Ascending aorta (tissue), 2 donors: ENCODE results near the gene CLTA. TPM values are rescaled to one million over a fixed set of nuclear protein-coding genes. Genes with fewer than 3 reads are reported as not detected.

ENCODE experiments used
- DNase-seq, 2 donors: peaks; one replicate each; pipeline ENCODE4 v3.0.0-alpha.2; 2019; ENCODE audit warnings: low spot score in 2 of 2
- H3K27ac ChIP-seq, 2 donors: fragments of 200-600 bp; sonication (generic); one replicate each; pipeline ENCODE4 v1.5.1; 2016 to 2017; ENCODE audit warnings: mild to moderate bottlenecking in 1 of 2
- H3K27me3 ChIP-seq: fragments of 200-600 bp; sonication (generic); one replicate; pipeline ENCODE4 v1.5.1; 2017
- H3K36me3 ChIP-seq, 2 donors: fragments of 200-600 bp; sonication (generic); one replicate each; pipeline ENCODE4 v1.5.1; 2016
- H3K4me1 ChIP-seq, 2 donors: fragments of 200-600 bp; sonication (generic); one replicate each; pipeline ENCODE4 v1.5.1; 2016 to 2017; ENCODE audit warnings: mild to moderate bottlenecking in 1 of 2
- H3K4me3 ChIP-seq, 2 donors: fragments of 200-600 bp; sonication (generic); one replicate each; pipeline ENCODE4 v1.5.1; 2016 to 2017; ENCODE audit warnings: mild to moderate bottlenecking in 1 of 2
- H3K9me3 ChIP-seq, 2 donors: fragments of 200-600 bp; sonication (generic); one replicate each; pipeline ENCODE4 v1.5.1; 2016
- intact Hi-C: fragments of 100-400 bp; cut with DNase I; formaldehyde crosslinking; loops from one replicate; pipeline ENCODE4 v1.15.1; 2023
- total RNA-seq: library from RNA; depleted of rRNA; stranded (reverse); fragments of >200 nt; gene quantifications from one replicate; pipeline ENCODE4 v1.1.0, GENCODE V29; 2016
- TF ChIP-seq, protein P1 (sequence below), 3 experiments: fragments of 200-600 bp in 2 of 3; fragments of 450-650 bp in 1 of 3; sonication (generic) in 2 of 3; IDR thresholded peaks; one replicate each; pipeline ENCODE4 v1.5.1; 2016 to 2019; ENCODE audit warnings: antibody characterized with exemption in 3 of 3, mild to moderate bottlenecking in 1 of 3, moderate library complexity in 1 of 3

The CLTA gene
- total RNA-seq, 1 donor from 2014 or later: 222 TPM

DNA sequence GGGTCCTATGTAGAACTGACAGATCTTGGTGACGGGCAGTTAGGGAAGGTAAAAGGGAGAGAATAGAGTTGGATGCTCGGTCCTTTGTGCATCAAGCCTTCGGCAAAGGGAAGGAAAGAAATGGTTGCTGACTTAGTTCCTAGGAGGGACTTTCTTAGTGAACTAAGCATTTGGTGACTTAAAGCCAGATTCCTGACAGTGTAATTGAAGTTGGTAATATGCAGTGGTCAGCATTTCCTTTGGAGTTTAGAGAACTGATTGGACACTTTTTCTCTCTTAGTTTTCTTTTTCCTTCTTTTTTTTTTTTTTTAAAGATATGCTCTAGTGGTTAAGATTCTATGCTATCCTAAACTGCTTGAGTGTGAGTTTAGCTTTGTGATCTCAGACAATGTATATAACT, 2.3 kb downstream of the CLTA start:
- TF ChIP-seq, protein P1, sequence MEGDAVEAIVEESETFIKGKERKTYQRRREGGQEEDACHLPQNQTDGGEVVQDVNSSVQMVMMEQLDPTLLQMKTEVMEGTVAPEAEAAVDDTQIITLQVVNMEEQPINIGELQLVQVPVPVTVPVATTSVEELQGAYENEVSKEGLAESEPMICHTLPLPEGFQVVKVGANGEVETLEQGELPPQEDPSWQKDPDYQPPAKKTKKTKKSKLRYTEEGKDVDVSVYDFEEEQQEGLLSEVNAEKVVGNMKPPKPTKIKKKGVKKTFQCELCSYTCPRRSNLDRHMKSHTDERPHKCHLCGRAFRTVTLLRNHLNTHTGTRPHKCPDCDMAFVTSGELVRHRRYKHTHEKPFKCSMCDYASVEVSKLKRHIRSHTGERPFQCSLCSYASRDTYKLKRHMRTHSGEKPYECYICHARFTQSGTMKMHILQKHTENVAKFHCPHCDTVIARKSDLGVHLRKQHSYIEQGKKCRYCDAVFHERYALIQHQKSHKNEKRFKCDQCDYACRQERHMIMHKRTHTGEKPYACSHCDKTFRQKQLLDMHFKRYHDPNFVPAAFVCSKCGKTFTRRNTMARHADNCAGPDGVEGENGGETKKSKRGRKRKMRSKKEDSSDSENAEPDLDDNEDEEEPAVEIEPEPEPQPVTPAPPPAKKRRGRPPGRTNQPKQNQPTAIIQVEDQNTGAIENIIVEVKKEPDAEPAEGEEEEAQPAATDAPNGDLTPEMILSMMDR (IDR thresholded peaks at IDR 0.05): no peak
- peaks cover 4 to 31% of the 10 kb centered on the region in 2 donors for H3K4me1 ChIP-seq

DNA sequence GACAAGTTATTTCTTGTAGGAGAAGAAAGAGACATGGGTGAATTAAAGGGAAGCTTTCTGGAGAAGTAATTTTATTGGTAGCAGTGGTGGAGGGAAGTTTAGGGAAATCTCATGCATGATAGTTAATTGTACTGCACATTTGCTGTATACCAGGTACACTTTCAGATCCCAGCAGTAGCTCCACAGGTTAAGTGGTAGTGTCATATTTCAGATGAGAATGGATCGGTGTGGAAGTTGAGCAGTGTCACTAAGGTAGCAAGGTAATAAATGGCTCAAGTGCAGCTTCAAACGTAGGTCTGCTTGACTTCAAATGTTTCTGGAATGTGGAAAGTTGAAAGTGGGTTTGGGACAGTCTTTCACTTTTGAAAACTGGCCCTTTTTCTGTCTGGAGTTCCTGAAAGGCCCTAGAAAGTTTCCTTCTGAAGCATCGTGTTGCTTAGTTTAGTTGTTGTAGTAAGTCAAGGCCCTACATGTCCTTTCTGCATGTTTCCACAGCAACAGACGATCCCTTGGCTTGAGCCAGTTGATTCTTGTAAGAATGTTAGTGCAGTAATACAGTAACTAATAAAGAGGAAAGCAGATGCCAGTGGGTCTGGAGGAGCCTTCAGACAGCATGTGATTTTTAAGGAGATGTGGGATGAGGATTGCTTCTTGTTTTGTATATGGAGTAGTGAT, 3.7 kb downstream of the CLTA start:
- intact Hi-C loops: loop anchor here (10.0 kb wide), 1 partner anchor 130 kb away; no protein-coding TSS in a partner anchor
- H3K9me3 ChIP-seq: no peaks in the 10 kb centered on the region
- peaks cover 20 to 24% of the 10 kb centered on the region in 2 donors for H3K36me3 ChIP-seq
- no peak overlapping the region for H3K4me3 ChIP-seq
- peaks cover 4 to 31% of the 10 kb centered on the region in 2 donors for H3K4me1 ChIP-seq
- DNase-seq: no peak
- H3K27ac ChIP-seq: no peak overlapping the region
- no peaks in the 10 kb centered on the region for H3K27me3 ChIP-seq
- TF ChIP-seq, protein P1 (IDR thresholded peaks at IDR 0.05): no peak

More for the DNA sequence above, 2.3 kb downstream of the CLTA start:
- Histone ChIP-seq H3K36me3 (peaks cover 6 to 10% of the 10 kb centered on the region in 2 donors), H3K4me3 (peak overlapping the region; percentile 86 to 99), H3K9me3 (no peaks in the 10 kb centered on the region), H3K27me3 (no peaks in the 10 kb centered on the region), H3K27ac (no peak overlapping the region)
- DNase-seq: no peak
- intact Hi-C loops: loop anchor here (10.0 kb wide), 1 partner anchor 132 kb away; no protein-coding TSS in a partner anchor

DNA sequence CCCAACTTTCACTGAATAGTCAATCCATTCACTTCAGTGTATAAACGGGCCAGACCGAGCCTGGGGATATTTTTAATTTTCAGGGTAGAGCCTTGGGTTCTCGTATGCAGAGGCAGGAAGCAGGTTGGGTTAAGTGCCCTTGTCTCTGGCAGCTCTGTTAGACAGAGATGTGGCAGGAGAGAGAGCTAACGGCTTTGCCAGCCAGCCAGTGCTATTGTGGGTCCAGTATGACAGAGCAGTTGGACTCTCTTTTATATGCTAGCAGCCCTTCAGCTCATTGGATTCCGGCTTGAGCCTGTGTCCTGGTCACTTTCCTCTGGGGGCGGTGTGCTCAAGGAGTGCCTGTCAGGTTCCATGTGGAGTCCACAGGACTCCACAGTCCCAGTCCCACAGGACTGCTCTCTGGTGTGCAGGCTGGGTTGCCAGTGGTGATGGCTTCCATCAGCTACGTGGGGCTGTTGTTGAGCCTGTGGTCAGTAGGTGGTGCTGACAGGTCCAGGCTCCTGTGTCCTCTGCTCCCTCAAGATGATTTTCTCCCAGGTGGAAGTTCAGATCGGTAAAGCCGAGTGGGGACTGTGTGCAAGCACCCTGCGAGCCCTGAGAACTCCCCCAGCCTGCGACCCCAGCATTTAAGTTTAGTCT, 14.3 kb downstream of the CLTA start:
- peaks cover 0 to 27% of the 10 kb centered on the region in 2 donors for H3K4me1 ChIP-seq
- intact Hi-C loops: no loop called here
- H3K9me3 ChIP-seq: no peaks in the 10 kb centered on the region
- DNase-seq: no peak
- no peaks in the 10 kb centered on the region for H3K27me3 ChIP-seq
- TF ChIP-seq, protein P1 (IDR thresholded peaks at IDR 0.05): no peak
- no peak overlapping the region for H3K27ac ChIP-seq
- no peak overlapping the region for H3K4me3 ChIP-seq
- peaks cover 72 to 95% of the 10 kb centered on the region in 2 donors for H3K36me3 ChIP-seq

DNA sequence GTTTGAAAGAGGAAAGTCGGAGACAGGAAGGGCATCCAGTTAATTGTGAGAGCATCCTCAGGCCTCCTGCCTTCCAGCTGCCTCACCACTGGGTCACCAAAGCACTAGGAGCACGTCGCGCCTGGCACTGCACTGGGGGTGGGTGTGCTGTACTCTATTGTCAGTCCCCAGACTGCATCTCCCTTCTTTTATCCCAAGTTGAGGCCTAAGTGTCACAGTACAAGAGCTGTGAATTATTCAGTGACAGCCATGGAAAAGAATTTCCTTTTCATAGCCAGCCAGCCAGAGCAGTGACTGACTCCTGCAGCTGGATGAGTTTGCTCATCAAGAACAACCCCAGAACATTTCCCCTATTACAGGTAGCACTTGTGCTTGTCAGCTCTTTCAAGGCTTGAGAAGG, 16.3 kb downstream of the CLTA start:
- no peak for DNase-seq
- H3K36me3 ChIP-seq: peaks cover 55 to 95% of the 10 kb centered on the region in 2 donors
- intact Hi-C loops: no loop called here
- peaks cover 0 to 32% of the 10 kb centered on the region in 2 donors for H3K4me1 ChIP-seq
- H3K4me3 ChIP-seq: no peak overlapping the region
- H3K27ac ChIP-seq: peak overlapping the region; percentile 62 to 69
- TF ChIP-seq, protein P1 (IDR thresholded peaks at IDR 0.05): no peak
- H3K9me3 ChIP-seq: no peaks in the 10 kb centered on the region
- H3K27me3 ChIP-seq: no peaks in the 10 kb centered on the region

DNA sequence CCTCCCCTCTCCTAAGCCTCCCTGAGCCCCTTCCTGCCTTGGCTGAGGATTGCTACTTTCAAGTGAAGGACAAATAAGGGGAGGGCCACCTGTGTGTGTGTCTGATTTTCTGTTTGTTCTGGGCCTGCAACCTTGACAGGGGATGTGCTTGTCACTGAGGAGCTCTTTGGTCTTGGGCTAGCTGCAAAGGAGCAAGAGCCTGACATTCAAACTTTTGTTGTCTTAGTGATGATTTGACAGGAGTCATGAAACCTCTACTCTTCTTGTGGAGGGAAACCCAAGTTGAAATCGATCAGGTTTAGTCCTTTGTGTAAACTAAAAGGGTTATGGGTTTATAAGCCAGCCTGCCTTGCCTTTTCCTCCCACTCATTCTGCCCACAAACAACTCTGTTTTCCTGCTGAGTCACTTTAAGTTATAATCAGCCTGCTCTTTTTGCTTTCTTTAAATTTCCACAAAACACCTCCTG, 16.9 kb downstream of the CLTA start:
- Histone ChIP-seq H3K4me3 (no peak overlapping the region), H3K36me3 (peaks cover 54 to 94% of the 10 kb centered on the region in 2 donors), H3K27me3 (no peaks in the 10 kb centered on the region), H3K9me3 (no peaks in the 10 kb centered on the region), H3K27ac (peak overlapping the region; percentile 62 to 69), H3K4me1 (peaks cover 0 to 32% of the 10 kb centered on the region in 2 donors)
- no peak for DNase-seq
- intact Hi-C loops: no loop called here
- TF ChIP-seq, protein P1 (IDR thresholded peaks at IDR 0.05): no peak
